Loucy (cell line): ENCODE data around the gene WDR6.

ENCODE experiments used
- H2AFZ ChIP-seq: fragments of 200-600 bp; sonication (generic); 2 replicates; pipeline ENCODE4 v1.6.0; 2016; ENCODE audit warnings: antibody characterized with exemption, mild to moderate bottlenecking, low read length, moderate library complexity
- H3F3A ChIP-seq: fragments of 200-600 bp; 2 replicates; pipeline ENCODE4 v1.6.0; 2016; ENCODE audit warnings: antibody characterized with exemption, low read depth, mild to moderate bottlenecking
- H3K27me3 ChIP-seq: fragments of 200-600 bp; sonication (generic); 2 replicates; pipeline ENCODE4 v1.6.1; 2014; ENCODE audit warnings: low read length, mild to moderate bottlenecking; ENCODE audit not compliant: insufficient read depth, poor library complexity, severe bottlenecking
- H3K36me3 ChIP-seq: fragments of 200-600 bp; sonication (generic); 2 replicates; pipeline ENCODE4 v1.6.1; 2016; ENCODE audit warnings: low read length; ENCODE audit not compliant: insufficient read depth
- H3K4me1 ChIP-seq: fragments of 200-600 bp; sonication (generic); 2 replicates; pipeline ENCODE4 v1.5.1; 2014; ENCODE audit warnings: low read length, mild to moderate bottlenecking; ENCODE audit not compliant: insufficient read depth, poor library complexity, severe bottlenecking
- H3K4me2 ChIP-seq: fragments of 200-600 bp; sonication (generic); 2 replicates; pipeline ENCODE4 v1.6.0; 2014; ENCODE audit warnings: antibody characterized with exemption, low read length, low read depth, mild to moderate bottlenecking; ENCODE audit not compliant: poor library complexity, severe bottlenecking
- H3K4me3 ChIP-seq: fragments of 200-600 bp; sonication (generic); 2 replicates; pipeline ENCODE4 v1.5.1; 2014; ENCODE audit warnings: low read length, mild to moderate bottlenecking, mixed read lengths; ENCODE audit not compliant: poor library complexity, severe bottlenecking
- H3K79me2 ChIP-seq: fragments of 200-600 bp; sonication (generic); 2 replicates; pipeline ENCODE4 v1.6.1; 2014; ENCODE audit warnings: low read length; ENCODE audit not compliant: insufficient read depth
- H3K9ac ChIP-seq: fragments of 200-600 bp; sonication (generic); 2 replicates; pipeline ENCODE4 v1.6.0; 2014; ENCODE audit warnings: mild to moderate bottlenecking, low read depth, low read length, moderate library complexity; ENCODE audit not compliant: poor library complexity, severe bottlenecking
- H3K9me2 ChIP-seq: fragments of 200-600 bp; sonication (generic); replicated peaks from 2 replicates; pipeline ENCODE4 v1.6.1; 2016; ENCODE audit warnings: low read depth, low read length, mixed read lengths
- H3K9me3 ChIP-seq: fragments of 200-600 bp; sonication (generic); 2 replicates; pipeline ENCODE4 v1.6.1; 2014; ENCODE audit warnings: mild to moderate bottlenecking, antibody characterized with exemption, low read length, low read depth; ENCODE audit not compliant: insufficient read depth
- H4K20me1 ChIP-seq: fragments of 200-600 bp; sonication (generic); 2 replicates; pipeline ENCODE4 v1.6.0; 2014; ENCODE audit warnings: antibody characterized with exemption, low read length, mild to moderate bottlenecking; ENCODE audit not compliant: insufficient read depth, poor library complexity, severe bottlenecking
- CTCF ChIP-seq: fragments of 200-600 bp; sonication (generic); conservative IDR thresholded peaks from 2 replicates; pipeline ENCODE4 v1.5.1; 2014; ENCODE audit warnings: mild to moderate bottlenecking, antibody characterized with exemption, low read length
- EZH2phosphoT487 ChIP-seq: fragments of 200-600 bp; IDR thresholded peaks from 2 replicates; pipeline ENCODE4 v1.6.1; 2018; ENCODE audit warnings: antibody characterized with exemption, mild to moderate bottlenecking, moderate library complexity, borderline replicate concordance

WDR6 gene

GRCh38 chr3:48982686-48983085 is 24.5 kb upstream of the WDR6 start:
- H3K9me3 ChIP-seq = no peaks in the 10 kb centered on the region
- H3K4me2 ChIP-seq = no peak overlapping the region
- H3K4me1 ChIP-seq = no peaks in the 10 kb centered on the region
- peaks cover 59% of the 10 kb centered on the region; the same call in 1 of the 2 replicates for H3K36me3 ChIP-seq
- no peaks in the 10 kb centered on the region for H3K27me3 ChIP-seq
- H4K20me1 ChIP-seq = no peaks in the 10 kb centered on the region
- H3K9me2 ChIP-seq = no peaks in the 10 kb centered on the region
- no peaks in the 10 kb centered on the region for H3F3A ChIP-seq
- H2AFZ ChIP-seq = no peak overlapping the region
- H3K79me2 ChIP-seq = no peaks in the 10 kb centered on the region
- H3K9ac ChIP-seq = no peak overlapping the region
- no peak for TF ChIP-seq EZH2phosphoT487
- no peak for TF ChIP-seq CTCF
- no peak overlapping the region for H3K4me3 ChIP-seq

GRCh38 chr3:48983096-48983495 is 24.1 kb upstream of the WDR6 start:
- Histone ChIP-seq H3K9ac (no peak overlapping the region), H2AFZ (no peak overlapping the region), H3K4me1 (no peaks in the 10 kb centered on the region), H3K4me2 (no peak overlapping the region), H3K79me2 (no peaks in the 10 kb centered on the region), H3F3A (no peaks in the 10 kb centered on the region), H3K36me3 (peaks cover 55% of the 10 kb centered on the region; the same call in 1 of the 2 replicates), H3K9me2 (no peaks in the 10 kb centered on the region), H4K20me1 (no peaks in the 10 kb centered on the region), H3K27me3 (no peaks in the 10 kb centered on the region), H3K9me3 (no peaks in the 10 kb centered on the region), H3K4me3 (no peak overlapping the region)
- TF ChIP-seq CTCF (no peak), EZH2phosphoT487 (no peak)

GRCh38 chr3:48984663-48985062 is 22.5 kb upstream of the WDR6 start:
- peaks cover 46% of the 10 kb centered on the region; the same call in 1 of the 2 replicates for H3K36me3 ChIP-seq
- no peaks in the 10 kb centered on the region for H4K20me1 ChIP-seq

More at GRCh38 chr3:48984663-48985062, 22.5 kb upstream of the WDR6 start:
- H3K4me3 ChIP-seq = no peak overlapping the region
- no peak overlapping the region for H3K9ac ChIP-seq
- peaks cover 7% of the 10 kb centered on the region; the same call in 1 of the 2 replicates for H3K79me2 ChIP-seq
- TF ChIP-seq EZH2phosphoT487 = no peak
- no peak for TF ChIP-seq CTCF
- no peaks in the 10 kb centered on the region for H3K9me3 ChIP-seq
- no peak overlapping the region for H3K4me2 ChIP-seq
- H3F3A ChIP-seq = no peaks in the 10 kb centered on the region
- no peaks in the 10 kb centered on the region for H3K9me2 ChIP-seq
- H3K27me3 ChIP-seq = no peaks in the 10 kb centered on the region
- H2AFZ ChIP-seq = no peak overlapping the region
- no peaks in the 10 kb centered on the region for H3K4me1 ChIP-seq
